ENCODE measurements around the gene TANGO6. TPM values are rescaled to one million over a fixed set of nuclear protein-coding genes. Genes with fewer than 3 reads are reported as not detected.

Gene TANGO6
- total and polyA plus RNA-seq, 2 of the 8 experiments (the other 6 are each of a cell fraction or from before 2014, with no cell fraction given) = 5.0 to 19.5 TPM

GRCh38 chr16:69078073-69078472 lies 234.7 kb downstream of the TANGO6 start (continued):
- no peak for TF ChIP-seq ATF3 (IDR thresholded peaks at IDR 0.05; ENCODE audit: insufficient read depth, low read depth, low read length)
